GM12878 (cell line): Measurements from ENCODE around the gene HS1BP3. TPM values are rescaled to one million over a fixed set of nuclear protein-coding genes. Genes with fewer than 3 reads are reported as not detected.

Experiments used
- ATAC-seq: fragments of 200-7000 bp; cut with Tn5 transposase; 3 replicates; pipeline ENCODE4 v1.9.1; 2020; ENCODE audit warnings: mild to moderate bottlenecking, moderate library complexity
- BruUV-seq: library from RNA; stranded (reverse); fragments of 400-500 nt; replicated peaks from 2 replicates; lab custom pipeline; 2021; lab: Mats Ljungman, UMichigan
- CTCF ChIA-PET: fragments of 300-600 bp; sonication (Branson Sonifier 250); formaldehyde crosslinking; extraction: SDS; loops from one replicate; lab custom pipeline; 2021; ENCODE audit warnings: inconsistent platforms; lab: Yijun Ruan, JAX
- POLR2A ChIA-PET: fragments of 350-600 bp; formaldehyde crosslinking; extraction: SDS; loops from one replicate; lab custom pipeline; 2021; ENCODE audit warnings: inconsistent platforms; lab: Charles Lee
- RAD21 ChIA-PET: fragments of 300-600 bp; sonication (Branson Sonifier 250); formaldehyde crosslinking; loops from one replicate; lab custom pipeline; 2023; ENCODE audit warnings: antibody characterized with exemption; ENCODE audit not compliant: unreplicated experiment; lab: Charles Lee
- SMC1A ChIA-PET: fragments of 300-600 bp; sonication (Branson Sonifier 250); formaldehyde crosslinking; loops from one replicate; lab custom pipeline; 2023; ENCODE audit not compliant: unreplicated experiment, uncharacterized antibody; lab: Charles Lee
- DNase-seq: peaks from one replicate; pipeline ENCODE4 v3.0.0-alpha.2; 2011; ENCODE audit warnings: low read depth, low spot score
- FAIRE-seq: peaks from 3 replicates; lab custom pipeline; 2011; peaks lifted over from hg19 to GRCh38; lab: Jason Lieb, UNC
- H2AFZ ChIP-seq: 2 replicates; pipeline ENCODE4 v1.6.0; 2011; ENCODE audit warnings: low read depth, low read length, control low read depth; ENCODE audit not compliant: control insufficient read depth
- H3K27ac ChIP-seq: 2 replicates; pipeline ENCODE4 v1.5.1; 2011; ENCODE audit warnings: control low read depth; ENCODE audit not compliant: control insufficient read depth, insufficient read depth
- H3K27me3 ChIP-seq, 2 experiments: replicated peaks in 1 of 2; 2 replicates each; pipeline versions ENCODE4 v1.6.0 to v1.6.1; 2011; ENCODE audit warnings: low read length in 1 of 2; ENCODE audit not compliant: control insufficient read depth in 2 of 2, insufficient read depth in 2 of 2
- H3K36me3 ChIP-seq, 2 experiments: 2 replicates each; pipeline ENCODE4 v1.5.1; 2011; ENCODE audit warnings: low read length in 1 of 2; ENCODE audit not compliant: control insufficient read depth in 2 of 2, insufficient read depth in 2 of 2
- H3K4me1 ChIP-seq: 2 replicates; pipeline ENCODE4 v1.6.1; 2011; ENCODE audit warnings: mild to moderate bottlenecking, low read length, moderate library complexity, mixed read lengths; ENCODE audit not compliant: control insufficient read depth, insufficient read depth
- H3K4me2 ChIP-seq: 2 replicates; pipeline ENCODE4 v1.6.0; 2011; ENCODE audit warnings: control low read depth; ENCODE audit not compliant: control insufficient read depth, insufficient read depth
- H3K4me3 ChIP-seq: fragments of 200-600 bp; sonication (generic); 2 replicates; pipeline ENCODE4 v1.5.1; 2016
- H3K79me2 ChIP-seq: 2 replicates; pipeline ENCODE4 v1.6.0; 2011; ENCODE audit warnings: low read length; ENCODE audit not compliant: control insufficient read depth, insufficient read depth
- H3K9ac ChIP-seq: 2 replicates; pipeline ENCODE4 v1.8.0; 2011; ENCODE audit warnings: low read length, control low read depth, mixed read lengths; ENCODE audit not compliant: control insufficient read depth, insufficient read depth
- H3K9me3 ChIP-seq: replicated peaks from 3 replicates; pipeline ENCODE4 v1.5.1; 2011; ENCODE audit warnings: mild to moderate bottlenecking, low read length; ENCODE audit not compliant: control insufficient read depth, insufficient read depth
- H4K20me1 ChIP-seq: 2 replicates; pipeline ENCODE4 v1.6.0; 2011; ENCODE audit not compliant: control insufficient read depth, insufficient read depth
- BHLHE40 ChIP-seq, 2 experiments: fragments of 450-650 bp in 1 of 2; IDR thresholded peaks; 2 replicates each; pipeline ENCODE4 v1.6.1; 2011 to 2017; ENCODE audit warnings: low read depth in 2 of 2, borderline replicate concordance in 1 of 2, improper control_type of control experiment in 1 of 2, low read length in 1 of 2, mild to moderate bottlenecking in 1 of 2
- DPF2 ChIP-seq: fragments of 450-650 bp; IDR thresholded peaks from 2 replicates; pipeline ENCODE4 v1.6.1; 2017; ENCODE audit warnings: mild to moderate bottlenecking
- MYB ChIP-seq: fragments of 150-350 bp; IDR thresholded peaks from 2 replicates; pipeline ENCODE4 v1.6.1; 2014; ENCODE audit warnings: mild to moderate bottlenecking, low read depth, low read length, borderline replicate concordance
- NFIC ChIP-seq: IDR thresholded peaks from 2 replicates; pipeline ENCODE4 v1.6.1; 2012; ENCODE audit warnings: low read depth, mild to moderate bottlenecking, inconsistent platforms, low read length, moderate library complexity
- NRF1 ChIP-seq: conservative IDR thresholded peaks from 2 replicates; pipeline ENCODE4 v1.6.1; 2011; ENCODE audit warnings: mild to moderate bottlenecking, low read depth, low read length, improper control_type of control experiment
- PAX5 ChIP-seq: IDR thresholded peaks from 2 replicates; pipeline ENCODE4 v1.6.1; 2011; ENCODE audit warnings: low read depth, low read length, borderline replicate concordance
- RAD21 ChIP-seq: IDR thresholded peaks from 2 replicates; pipeline ENCODE4 v1.6.1; 2011; ENCODE audit warnings: mild to moderate bottlenecking, low read depth, low read length, moderate library complexity; ENCODE audit not compliant: insufficient read depth
- RB1 ChIP-seq: fragments of 450-650 bp; formaldehyde crosslinking; IDR thresholded peaks from 2 replicates; pipeline ENCODE4 v1.6.1; 2017; ENCODE audit warnings: mild to moderate bottlenecking, borderline replicate concordance
- STAT3 ChIP-seq: IDR thresholded peaks from 2 replicates; pipeline ENCODE4 v1.6.1; 2011; ENCODE audit warnings: low read depth, low read length, improper control_type of control experiment
- TCF3 ChIP-seq: IDR thresholded peaks from 2 replicates; pipeline ENCODE4 v1.6.1; 2012; ENCODE audit warnings: low read depth, mild to moderate bottlenecking, low read length, borderline replicate concordance; ENCODE audit not compliant: insufficient read depth
- YY1 ChIP-seq: IDR thresholded peaks from 2 replicates; pipeline ENCODE4 v1.6.1; 2011; ENCODE audit warnings: low read depth, mild to moderate bottlenecking, low read length
- ZNF384 ChIP-seq: IDR thresholded peaks from 2 replicates; pipeline ENCODE4 v1.6.1; 2012; ENCODE audit warnings: low read depth, mild to moderate bottlenecking, low read length, improper control_type of control experiment, borderline replicate concordance
- WGBS: methylation state at CpG from one replicate; pipeline ENCODE4 v1.1.6; 2016; ENCODE audit warnings: low lambda C conversion rate; ENCODE audit not compliant: insufficient replicate concordance, insufficient coverage; ENCODE audit errors: missing lambda C conversion rate; 5-methylcytosine and 5-hydroxymethylcytosine counted together
- in situ Hi-C: fragments of 300-500 bp; cut with MboI; formaldehyde crosslinking; loops from 9 replicates; pipeline ENCODE4 v1.14.3; 2018; ENCODE audit warnings: mixed read lengths
- intact Hi-C: fragments of 100-400 bp; cut with micrococcal nuclease; formaldehyde crosslinking; loops from one replicate; pipeline ENCODE4 v1.14.2; 2022; ENCODE audit not compliant: unreplicated experiment
- polyA plus RNA-seq, 11 experiments: library from polyadenylated mRNA; depleted of rRNA in 4 of 11; unstranded in 6 of 11; stranded (reverse) in 5 of 11; fragments of >200 nt; fragmentation: Nextera tagmentation in 4 of 11; fragmentation: Illumina TruSeq in 1 of 11; extraction: Ambion mirVana in 4 of 11; extraction: Trizol in 1 of 11; gene quantifications; 1 replicate in 1 of 11; 2 replicates in 10 of 11; pipeline versions ENCODE4 v1.2.1 to v1.2.3, GENCODE V29; 2011 to 2016; ENCODE audit warnings: inconsistent platforms in 2 of 11, missing spikeins in 2 of 11, low read depth in 1 of 11
- total RNA-seq, 4 experiments: library from RNA; depleted of rRNA in 3 of 4; stranded (reverse); fragments of >200 nt in 3 of 4; fragmentation: Illumina TruSeq in 1 of 4; extraction: Trizol in 1 of 4; gene quantifications; 2 replicates each; pipeline versions ENCODE4 v1.2.1 to v1.2.3, GENCODE V29; 2013 to 2021
- TF ChIP-seq, protein P1 (sequence below): fragments of 450-650 bp; IDR thresholded peaks from 2 replicates; pipeline ENCODE4 v1.6.1; 2018; ENCODE audit warnings: mild to moderate bottlenecking, low read depth, moderate library complexity; ENCODE audit not compliant: partially characterized antibody
- TF ChIP-seq, protein P2 (sequence below): fragments of 450-650 bp; IDR thresholded peaks from 2 replicates; pipeline ENCODE4 v1.6.1; 2016; ENCODE audit warnings: mild to moderate bottlenecking
- TF ChIP-seq, protein P3 (sequence below), 3 experiments: IDR thresholded peaks in 2 of 3; conservative IDR thresholded peaks in 1 of 3; 2 replicates each; pipeline ENCODE4 v1.5.1; 2011; ENCODE audit warnings: low read depth in 3 of 3, low read length in 3 of 3, mild to moderate bottlenecking in 3 of 3, control low read depth in 2 of 3, moderate library complexity in 2 of 3, inconsistent platforms in 1 of 3, mixed read lengths in 1 of 3; ENCODE audit not compliant: control insufficient read depth in 2 of 3, insufficient read depth in 1 of 3; ENCODE audit errors: extremely low read depth in 1 of 3

HS1BP3 gene
- total and polyA plus RNA-seq, 10 of the 15 experiments (the other 5 are each of a cell fraction or from before 2014, with no cell fraction given): 0.47 to 7.2 (median 4.6) TPM

DNA sequence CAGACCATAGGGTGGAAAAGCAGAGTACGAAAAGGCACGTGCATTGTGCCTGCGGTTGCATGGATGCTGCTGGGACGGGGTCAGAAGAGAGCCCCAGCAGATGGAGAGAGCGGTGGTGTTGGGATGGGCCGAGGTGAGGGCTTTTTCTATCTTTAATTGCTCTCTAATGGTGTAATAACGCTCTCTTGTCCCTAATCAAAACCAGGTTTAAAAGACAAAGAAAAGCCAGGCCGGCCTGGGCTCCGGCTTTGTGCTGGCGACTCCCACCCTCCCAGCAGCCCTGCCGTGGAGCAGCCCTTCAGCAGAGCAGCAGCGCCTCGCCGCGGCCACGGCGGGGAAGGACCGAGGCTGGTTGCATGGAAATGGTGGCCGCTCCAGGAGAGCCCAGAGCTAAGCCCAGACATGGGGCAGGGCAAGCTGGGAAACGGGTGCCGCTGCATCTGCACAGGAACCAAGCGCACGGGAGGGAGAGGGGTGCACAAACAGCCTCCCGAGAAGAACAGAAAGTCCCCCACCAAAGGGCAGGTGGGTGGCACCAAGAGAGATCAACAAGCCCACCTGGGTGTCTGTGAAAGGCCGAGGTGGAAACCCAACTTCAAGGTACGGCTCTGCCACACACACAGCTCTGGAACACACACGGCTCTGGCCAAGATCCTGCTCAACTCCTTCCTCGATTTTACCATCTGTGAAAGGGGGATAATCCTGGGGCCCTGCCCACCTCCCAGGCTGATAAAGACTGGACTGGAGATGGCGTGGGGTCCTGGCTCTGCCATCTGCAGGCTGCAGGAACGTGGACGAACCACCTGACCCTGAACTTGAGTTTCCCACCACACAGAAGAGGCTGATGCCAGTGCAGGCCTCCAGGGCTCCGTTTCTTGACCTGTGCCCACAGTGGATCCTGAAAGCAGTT, 15.0 kb downstream of the HS1BP3 start:
- CTCF ChIA-PET: interaction anchor here (0.6 to 7.9 kb wide), 23 partner anchors 11 to 255 kb away, joined by 3 to 119 read pairs (median 4); partner anchors contain the start of genes HS1BP3 and RHOB
- no peaks in the 10 kb centered on the region for H3K9me3 ChIP-seq
- peak; percentile 95 for ATAC-seq
- no peak overlapping the region for H3K4me3 ChIP-seq
- intact Hi-C loops (loop anchor here (1.0 kb wide), 2 partner anchors 40 to 193 kb away; no protein-coding TSS in a partner anchor), in situ Hi-C loops (no loop called here)
- H3K79me2 ChIP-seq: no peaks in the 10 kb centered on the region
- 44% methylated on average over 32 of the region's 32 CpGs for WGBS
- no peaks in the 10 kb centered on the region; a peak in 2 of 4 replicates for H3K36me3 ChIP-seq
- no peaks in the 10 kb centered on the region for H3K27me3 ChIP-seq
- no peak for DNase-seq
- RAD21 ChIA-PET: interaction anchor here (0.7 to 6.3 kb wide), 9 partner anchors 14 to 293 kb away, joined by 3 to 107 read pairs (median 3); partner anchors contain the start of genes HS1BP3 and RHOB
- no TSS peak for BruUV-seq
- H3K27ac ChIP-seq: no peak overlapping the region
- H3K4me2 ChIP-seq: no peak overlapping the region
- H4K20me1 ChIP-seq: no peaks in the 10 kb centered on the region
- H2AFZ ChIP-seq: no peak overlapping the region
- FAIRE-seq: peak; percentile 44
- no peak overlapping the region for H3K9ac ChIP-seq
- peaks cover 17% of the 10 kb centered on the region for H3K4me1 ChIP-seq
- SMC1A ChIA-PET: interaction anchor here (0.8 to 6.0 kb wide), 9 partner anchors 18 to 224 kb away, joined by 4 to 56 read pairs (median 5); partner anchors contain the start of gene RHOB
- POLR2A ChIA-PET: interaction anchor here (1.2 to 3.3 kb wide), 2 partner anchors 40 to 191 kb away, joined by 6 to 13 read pairs; no protein-coding TSS in a partner anchor
- no peak for TF ChIP-seq NFIC
- 0 out of 2 replicates have a peak, but pooled peaks have one; percentile 57 for TF ChIP-seq RB1
- TF ChIP-seq, protein P1, sequence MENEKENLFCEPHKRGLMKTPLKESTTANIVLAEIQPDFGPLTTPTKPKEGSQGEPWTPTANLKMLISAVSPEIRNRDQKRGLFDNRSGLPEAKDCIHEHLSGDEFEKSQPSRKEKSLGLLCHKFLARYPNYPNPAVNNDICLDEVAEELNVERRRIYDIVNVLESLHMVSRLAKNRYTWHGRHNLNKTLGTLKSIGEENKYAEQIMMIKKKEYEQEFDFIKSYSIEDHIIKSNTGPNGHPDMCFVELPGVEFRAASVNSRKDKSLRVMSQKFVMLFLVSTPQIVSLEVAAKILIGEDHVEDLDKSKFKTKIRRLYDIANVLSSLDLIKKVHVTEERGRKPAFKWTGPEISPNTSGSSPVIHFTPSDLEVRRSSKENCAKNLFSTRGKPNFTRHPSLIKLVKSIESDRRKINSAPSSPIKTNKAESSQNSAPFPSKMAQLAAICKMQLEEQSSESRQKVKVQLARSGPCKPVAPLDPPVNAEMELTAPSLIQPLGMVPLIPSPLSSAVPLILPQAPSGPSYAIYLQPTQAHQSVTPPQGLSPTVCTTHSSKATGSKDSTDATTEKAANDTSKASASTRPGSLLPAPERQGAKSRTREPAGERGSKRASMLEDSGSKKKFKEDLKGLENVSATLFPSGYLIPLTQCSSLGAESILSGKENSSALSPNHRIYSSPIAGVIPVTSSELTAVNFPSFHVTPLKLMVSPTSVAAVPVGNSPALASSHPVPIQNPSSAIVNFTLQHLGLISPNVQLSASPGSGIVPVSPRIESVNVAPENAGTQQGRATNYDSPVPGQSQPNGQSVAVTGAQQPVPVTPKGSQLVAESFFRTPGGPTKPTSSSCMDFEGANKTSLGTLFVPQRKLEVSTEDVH: no peak
- peak; percentile 89 for TF ChIP-seq YY1
- no peak for TF ChIP-seq NRF1
- TF ChIP-seq TCF3: no peak
- TF ChIP-seq, protein P2, sequence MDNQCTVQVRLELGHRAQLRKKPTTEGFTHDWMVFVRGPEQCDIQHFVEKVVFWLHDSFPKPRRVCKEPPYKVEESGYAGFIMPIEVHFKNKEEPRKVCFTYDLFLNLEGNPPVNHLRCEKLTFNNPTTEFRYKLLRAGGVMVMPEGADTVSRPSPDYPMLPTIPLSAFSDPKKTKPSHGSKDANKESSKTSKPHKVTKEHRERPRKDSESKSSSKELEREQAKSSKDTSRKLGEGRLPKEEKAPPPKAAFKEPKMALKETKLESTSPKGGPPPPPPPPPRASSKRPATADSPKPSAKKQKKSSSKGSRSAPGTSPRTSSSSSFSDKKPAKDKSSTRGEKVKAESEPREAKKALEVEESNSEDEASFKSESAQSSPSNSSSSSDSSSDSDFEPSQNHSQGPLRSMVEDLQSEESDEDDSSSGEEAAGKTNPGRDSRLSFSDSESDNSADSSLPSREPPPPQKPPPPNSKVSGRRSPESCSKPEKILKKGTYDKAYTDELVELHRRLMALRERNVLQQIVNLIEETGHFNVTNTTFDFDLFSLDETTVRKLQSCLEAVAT: no peak
- TF ChIP-seq BHLHE40 (IDR thresholded peaks at IDR 0.05; ENCODE audit: borderline replicate concordance in 1 of 2, low read depth in 2 of 2, low read length in 1 of 2): 0 out of 4 replicates have a peak, but pooled peaks have one; percentile 16 to 25
- TF ChIP-seq, protein P3, sequence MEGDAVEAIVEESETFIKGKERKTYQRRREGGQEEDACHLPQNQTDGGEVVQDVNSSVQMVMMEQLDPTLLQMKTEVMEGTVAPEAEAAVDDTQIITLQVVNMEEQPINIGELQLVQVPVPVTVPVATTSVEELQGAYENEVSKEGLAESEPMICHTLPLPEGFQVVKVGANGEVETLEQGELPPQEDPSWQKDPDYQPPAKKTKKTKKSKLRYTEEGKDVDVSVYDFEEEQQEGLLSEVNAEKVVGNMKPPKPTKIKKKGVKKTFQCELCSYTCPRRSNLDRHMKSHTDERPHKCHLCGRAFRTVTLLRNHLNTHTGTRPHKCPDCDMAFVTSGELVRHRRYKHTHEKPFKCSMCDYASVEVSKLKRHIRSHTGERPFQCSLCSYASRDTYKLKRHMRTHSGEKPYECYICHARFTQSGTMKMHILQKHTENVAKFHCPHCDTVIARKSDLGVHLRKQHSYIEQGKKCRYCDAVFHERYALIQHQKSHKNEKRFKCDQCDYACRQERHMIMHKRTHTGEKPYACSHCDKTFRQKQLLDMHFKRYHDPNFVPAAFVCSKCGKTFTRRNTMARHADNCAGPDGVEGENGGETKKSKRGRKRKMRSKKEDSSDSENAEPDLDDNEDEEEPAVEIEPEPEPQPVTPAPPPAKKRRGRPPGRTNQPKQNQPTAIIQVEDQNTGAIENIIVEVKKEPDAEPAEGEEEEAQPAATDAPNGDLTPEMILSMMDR (IDR thresholded peaks at IDR 0.05 in 2 of 3, conservative IDR thresholded peaks at IDR 0.05 in 1 of 3; ENCODE audit: control insufficient read depth in 2 of 3, extremely low read depth in 1 of 3, insufficient read depth in 1 of 3, low read depth in 3 of 3, low read length in 3 of 3): peak; percentile 81 to 93 (median 88)
- peak; percentile 98 for TF ChIP-seq RAD21
- TF ChIP-seq STAT3: no peak
- 0 out of 2 replicates have a peak, but pooled peaks have one; percentile 25 for TF ChIP-seq DPF2
- no peak for TF ChIP-seq MYB
- TF ChIP-seq PAX5: no peak
- TF ChIP-seq ZNF384: peak; percentile 44
